Bronchial epithelial cell (primary cell): Measurements from ENCODE around the gene CACNA2D3. TPM values are rescaled to one million over a fixed set of nuclear protein-coding genes. Genes with fewer than 3 reads are reported as not detected.
A peak's percentile ranks its signal among the peaks of the same experiment; 100 is the strongest.

Source experiments
- DNase-seq: peaks from one replicate; pipeline ENCODE4 v3.0.0-alpha.2; 2010; ENCODE audit warnings: low read depth
- FAIRE-seq: peaks from 2 replicates; lab custom pipeline; 2011; peaks lifted over from hg19 to GRCh38; lab: Jason Lieb, UNC
- H3K27me3 ChIP-seq: 2 replicates; pipeline ENCODE4 v1.5.1; 2011; ENCODE audit warnings: low read length; ENCODE audit not compliant: control insufficient read depth, insufficient read depth
- H3K36me3 ChIP-seq: 2 replicates; pipeline ENCODE4 v1.5.1; 2011; ENCODE audit warnings: low read length; ENCODE audit not compliant: control insufficient read depth, insufficient read depth
- H3K4me3 ChIP-seq: 2 replicates; pipeline ENCODE4 v1.5.1; 2011; ENCODE audit warnings: mild to moderate bottlenecking, low read depth, low read length, control low read depth
- total RNA-seq: library from RNA; depleted of rRNA; stranded (reverse); fragments of >200 nt; gene quantifications from 2 replicates; pipeline ENCODE4 v1.2.1, GENCODE V29; 2014
- TF ChIP-seq, protein P1 (sequence below): IDR thresholded peaks from 2 replicates; pipeline ENCODE4 v1.5.1; 2011; ENCODE audit warnings: mild to moderate bottlenecking, moderate library complexity, low read length, control low read depth, inconsistent platforms; ENCODE audit not compliant: insufficient read depth, severe bottlenecking

The CACNA2D3 gene
- total RNA-seq, 1 donor from 2014 or later, result not detected

DNA sequence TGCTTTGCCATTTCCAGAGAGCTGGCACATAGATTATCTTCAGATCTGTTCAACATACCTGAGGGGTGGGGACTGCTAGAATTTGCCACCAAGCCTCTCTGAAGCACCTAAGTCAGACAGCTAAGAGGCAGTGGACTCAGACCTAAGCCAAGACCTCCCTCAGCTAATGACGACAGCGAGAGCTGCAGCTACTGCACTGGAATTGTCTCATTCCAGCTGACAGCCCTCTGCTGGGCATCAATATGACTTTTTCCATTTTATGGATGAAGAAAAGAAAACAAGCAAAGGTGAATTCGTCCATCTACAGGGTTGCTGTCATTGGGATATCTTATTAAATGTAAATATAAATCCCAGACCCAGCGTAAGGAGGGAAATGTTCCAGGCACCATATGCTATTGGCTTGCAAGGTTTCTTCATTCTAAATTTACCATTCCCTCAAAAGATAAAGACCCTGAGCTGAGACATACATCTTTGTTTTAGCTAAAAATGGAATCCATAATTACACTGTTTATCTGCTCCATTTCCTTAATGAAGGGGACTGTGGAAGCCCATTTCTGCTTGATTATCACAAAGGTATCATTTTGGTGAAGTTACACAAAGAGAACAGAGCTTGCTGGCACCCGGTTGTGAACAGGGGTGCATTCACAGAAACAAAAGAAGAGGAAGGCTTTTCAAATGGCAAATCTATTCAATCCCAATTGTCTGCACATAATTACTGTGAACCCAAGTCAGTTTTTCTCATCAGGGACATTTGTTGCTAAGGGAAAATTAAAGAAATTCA, 891.0 kb downstream of the CACNA2D3 start:
- FAIRE-seq (no peak), DNase-seq (no peak)
- Histone ChIP-seq H3K4me3 (no peak overlapping the region), H3K36me3 (no peaks in the 10 kb centered on the region), H3K27me3 (no peaks in the 10 kb centered on the region)
- TF ChIP-seq, protein P1, sequence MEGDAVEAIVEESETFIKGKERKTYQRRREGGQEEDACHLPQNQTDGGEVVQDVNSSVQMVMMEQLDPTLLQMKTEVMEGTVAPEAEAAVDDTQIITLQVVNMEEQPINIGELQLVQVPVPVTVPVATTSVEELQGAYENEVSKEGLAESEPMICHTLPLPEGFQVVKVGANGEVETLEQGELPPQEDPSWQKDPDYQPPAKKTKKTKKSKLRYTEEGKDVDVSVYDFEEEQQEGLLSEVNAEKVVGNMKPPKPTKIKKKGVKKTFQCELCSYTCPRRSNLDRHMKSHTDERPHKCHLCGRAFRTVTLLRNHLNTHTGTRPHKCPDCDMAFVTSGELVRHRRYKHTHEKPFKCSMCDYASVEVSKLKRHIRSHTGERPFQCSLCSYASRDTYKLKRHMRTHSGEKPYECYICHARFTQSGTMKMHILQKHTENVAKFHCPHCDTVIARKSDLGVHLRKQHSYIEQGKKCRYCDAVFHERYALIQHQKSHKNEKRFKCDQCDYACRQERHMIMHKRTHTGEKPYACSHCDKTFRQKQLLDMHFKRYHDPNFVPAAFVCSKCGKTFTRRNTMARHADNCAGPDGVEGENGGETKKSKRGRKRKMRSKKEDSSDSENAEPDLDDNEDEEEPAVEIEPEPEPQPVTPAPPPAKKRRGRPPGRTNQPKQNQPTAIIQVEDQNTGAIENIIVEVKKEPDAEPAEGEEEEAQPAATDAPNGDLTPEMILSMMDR, result no peak

DNA sequence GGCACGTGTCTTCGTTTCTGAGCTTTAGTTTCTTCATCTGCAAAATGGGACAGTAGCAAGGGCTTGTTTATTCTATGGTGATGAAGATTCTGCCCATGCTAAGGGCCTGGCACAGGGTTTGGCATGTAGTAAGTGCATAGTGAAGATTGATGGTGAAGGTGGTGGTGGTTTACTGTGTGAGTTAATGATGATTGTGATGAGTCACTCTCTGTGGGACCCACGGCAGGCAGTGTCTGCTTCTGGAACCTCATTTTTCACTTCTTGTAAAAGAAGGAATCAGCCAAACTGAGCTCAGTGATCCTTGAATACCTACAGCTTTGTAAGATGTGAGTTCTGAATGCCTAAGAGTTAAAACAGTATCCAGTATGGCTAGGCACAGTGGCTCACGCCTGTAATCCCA, 891.7 kb downstream of the CACNA2D3 start:
- Histone ChIP-seq H3K27me3 (no peaks in the 10 kb centered on the region), H3K36me3 (no peaks in the 10 kb centered on the region), H3K4me3 (no peak overlapping the region)
- TF ChIP-seq, protein P1, result no peak
- FAIRE-seq, result no peak
- DNase-seq, result no peak

DNA sequence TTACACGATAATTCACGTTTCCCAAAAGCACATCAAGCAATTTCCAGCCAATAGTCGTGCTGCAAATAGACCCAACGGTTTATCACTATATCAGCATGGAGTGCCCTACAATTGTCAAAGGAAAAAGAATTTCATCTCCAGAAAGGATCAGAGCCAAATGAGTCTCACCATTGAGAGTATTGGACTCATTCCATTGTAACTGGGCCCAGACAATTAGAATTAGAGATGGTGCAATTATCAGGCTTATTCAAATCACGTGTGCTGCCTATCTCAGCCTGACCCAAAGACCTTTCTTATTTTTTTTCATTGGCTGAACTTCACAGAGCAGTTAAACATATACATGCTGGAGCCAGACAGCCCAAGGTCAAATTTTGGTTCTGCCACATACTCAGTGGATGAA, 892.6 kb downstream of the CACNA2D3 start:
- DNase-seq (no peak), FAIRE-seq (no peak)
- Histone ChIP-seq H3K27me3 (no peaks in the 10 kb centered on the region), H3K36me3 (no peaks in the 10 kb centered on the region), H3K4me3 (no peak overlapping the region)
- TF ChIP-seq, protein P1, result no peak

DNA sequence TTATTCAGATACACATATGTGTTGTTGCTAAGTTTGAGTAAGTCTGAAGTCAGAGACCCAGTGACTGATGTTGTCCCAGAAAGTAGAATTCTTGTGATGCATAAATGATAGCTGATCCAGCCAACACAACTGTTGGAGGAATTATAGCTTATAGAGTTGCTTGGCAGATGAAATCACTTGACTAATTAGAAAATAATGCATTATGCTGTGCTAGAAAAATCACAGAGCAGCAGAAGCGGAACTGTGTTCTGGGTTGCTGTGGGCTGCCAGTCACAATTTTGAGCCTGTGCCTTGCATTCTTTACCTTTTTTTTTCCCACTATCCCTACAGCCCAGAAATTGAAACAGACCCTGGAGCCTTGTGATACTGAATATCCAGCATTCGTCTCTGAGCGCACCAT, 895.5 kb downstream of the CACNA2D3 start:
- no peak for DNase-seq
- FAIRE-seq, result no peak
- no peaks in the 10 kb centered on the region for H3K36me3 ChIP-seq
- TF ChIP-seq, protein P1, result no peak
- no peaks in the 10 kb centered on the region for H3K27me3 ChIP-seq
- no peak overlapping the region for H3K4me3 ChIP-seq

DNA sequence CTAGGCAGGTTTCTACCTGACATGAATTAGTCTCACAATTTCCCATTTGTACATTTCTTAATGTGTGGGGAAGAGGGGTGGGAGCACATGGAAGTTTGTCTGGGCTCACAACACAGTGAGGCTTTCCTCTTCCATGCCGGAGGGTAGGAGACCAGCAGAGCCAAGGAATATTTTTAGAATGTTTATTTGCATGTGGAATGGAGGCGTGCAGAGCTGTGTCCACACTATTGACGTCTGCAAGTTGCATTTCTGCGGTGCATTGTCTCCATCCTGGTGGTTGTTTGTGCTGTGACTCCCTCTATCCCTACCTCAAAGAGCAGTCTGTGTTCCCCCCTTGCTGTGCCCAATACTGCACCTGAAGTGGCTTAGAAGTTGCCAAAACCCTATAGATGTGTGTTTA, 908.6 kb downstream of the CACNA2D3 start:
- Histone ChIP-seq H3K27me3 (no peaks in the 10 kb centered on the region), H3K4me3 (no peak overlapping the region), H3K36me3 (no peaks in the 10 kb centered on the region)
- FAIRE-seq (peak; percentile 18), DNase-seq (no peak)
- TF ChIP-seq, protein P1, result no peak
